ENCODE results near the gene HSPB6.
"Not testable (repeated sequence)": the region's sequence is repeated elsewhere in the genome, so short reads cannot be mapped to it uniquely, and the experiment has no call there.

The HSPB6 gene

GRCh38 chr19:35786299-35787160, 29.7 kb upstream of the HSPB6 start:
- DNase-seq (ENCODE audit: low read depth): no peak

GRCh38 chr19:35785339-35785627, 28.5 kb upstream of the HSPB6 start:
- no peak for DNase-seq (ENCODE audit: low read depth)

DNA sequence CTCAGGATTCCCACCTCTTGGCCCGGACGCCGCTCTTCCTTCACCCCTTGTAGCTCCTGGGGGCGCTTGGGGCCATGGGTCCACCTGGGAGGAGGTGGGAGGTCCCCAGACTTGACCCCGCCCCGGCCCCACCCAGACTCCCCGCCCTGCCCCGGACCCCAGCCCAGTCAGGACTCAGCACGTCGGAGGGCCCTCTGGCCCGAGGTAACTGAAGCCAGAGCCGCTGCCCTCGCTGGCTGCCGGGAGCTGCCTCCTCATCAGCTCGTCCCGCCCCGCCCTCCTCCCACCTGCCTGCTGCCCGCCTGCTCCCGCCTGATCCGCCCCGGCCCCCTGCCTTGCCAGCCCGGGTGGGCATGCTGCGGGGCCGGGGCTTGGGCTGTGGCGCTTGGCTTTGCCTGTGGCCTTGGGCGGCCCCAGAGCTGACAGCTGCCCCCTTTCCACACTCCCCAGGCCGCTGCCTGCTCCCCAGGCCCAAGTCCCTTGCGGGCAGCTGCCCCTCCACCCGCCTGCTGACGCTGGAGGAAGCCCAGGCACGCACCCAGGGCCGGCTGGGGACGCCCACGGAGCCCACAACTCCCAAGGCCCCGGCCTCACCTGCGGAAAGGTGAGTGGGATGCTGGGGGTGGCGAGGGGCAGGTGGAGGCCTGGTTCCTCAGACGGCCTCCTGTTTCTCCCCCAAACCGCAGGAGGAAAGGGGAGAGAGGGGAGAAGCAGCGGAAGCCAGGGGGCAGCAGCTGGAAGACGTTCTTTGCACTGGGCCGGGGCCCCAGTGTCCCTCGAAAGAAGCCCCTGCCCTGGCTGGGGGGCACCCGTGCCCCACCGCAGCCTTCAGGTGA, 27.9 kb upstream of the HSPB6 start:
- no peak for DNase-seq (ENCODE audit: low read depth)

GRCh38 chr19:35783469-35784434, 26.9 kb upstream of the HSPB6 start:
- no peak for DNase-seq (ENCODE audit: low read depth)

GRCh38 chr19:35782589-35782988, 25.8 kb upstream of the HSPB6 start:
- no peak for DNase-seq (ENCODE audit: low read depth)

GRCh38 chr19:35781650-35782049, 24.8 kb upstream of the HSPB6 start:
- no peak for DNase-seq (ENCODE audit: low read depth)

GRCh38 chr19:35780717-35781116, 23.9 kb upstream of the HSPB6 start:
- DNase-seq (ENCODE audit: low read depth): no peak

GRCh38 chr19:35780058-35780457, 23.2 kb upstream of the HSPB6 start:
- no peak for DNase-seq (ENCODE audit: low read depth)

- no peak for DNase-seq (ENCODE audit: low read depth)
These were observed 22.2 kb upstream of the HSPB6 start for GRCh38 chr19:35779033-35779432.

DNA sequence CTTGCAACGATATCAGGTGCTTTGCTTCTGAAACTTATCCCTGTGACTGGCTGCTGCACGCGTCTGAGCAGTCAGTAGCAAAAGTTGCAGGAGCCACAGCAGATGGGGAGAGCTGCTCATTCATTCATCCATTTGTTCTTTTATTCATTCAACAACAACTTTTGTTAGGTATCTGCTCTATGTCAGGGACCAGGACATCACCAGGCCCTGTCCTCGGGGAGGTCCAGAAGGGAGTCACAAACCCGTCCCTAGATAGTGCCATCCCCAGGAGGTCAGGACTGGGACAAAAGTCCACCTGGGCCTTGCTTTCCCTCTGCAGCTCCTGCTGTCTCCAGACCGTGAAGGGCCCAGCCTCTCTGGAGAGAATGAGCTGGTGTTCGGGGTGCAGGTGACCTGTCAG, 21.1 kb upstream of the HSPB6 start:
- no peak for DNase-seq (ENCODE audit: low read depth)

- no peak for DNase-seq (ENCODE audit: low read depth)
These were observed 20.4 kb upstream of the HSPB6 start for GRCh38 chr19:35777086-35777841.

DNA sequence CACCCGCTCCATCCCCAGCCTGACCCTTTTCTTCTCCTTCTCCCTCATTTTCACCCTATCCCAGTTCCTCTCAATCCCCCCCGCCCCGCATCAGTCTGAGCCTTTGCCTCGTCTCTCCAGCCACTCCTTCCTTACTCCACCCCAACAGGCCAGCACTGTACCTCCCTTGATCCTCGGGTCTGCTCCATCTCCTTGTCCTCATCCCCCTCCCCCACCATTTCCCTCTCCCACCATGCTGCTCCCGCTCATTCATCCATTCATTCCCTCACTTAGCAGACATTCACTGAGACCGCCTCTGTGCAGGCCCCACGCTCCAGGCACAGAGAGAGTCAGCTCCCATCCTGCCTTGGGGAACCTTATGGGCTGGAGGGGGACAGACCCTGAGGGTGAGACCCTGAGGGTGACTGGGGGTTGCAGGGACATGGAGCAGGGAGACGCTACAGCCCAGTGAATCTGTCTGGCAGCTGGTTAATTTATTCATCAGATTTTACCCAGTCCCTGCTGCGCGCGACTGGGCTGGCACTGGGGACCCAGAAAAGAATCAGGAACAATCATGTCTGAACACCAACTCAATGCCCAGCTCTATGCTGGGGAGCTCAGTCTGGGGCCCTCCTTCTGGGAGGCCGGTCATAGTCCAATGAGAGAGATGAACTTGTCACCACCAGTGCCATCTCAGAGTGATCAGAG, 19.4 kb upstream of the HSPB6 start:
- DNase-seq (ENCODE audit: low read depth): no peak

DNA sequence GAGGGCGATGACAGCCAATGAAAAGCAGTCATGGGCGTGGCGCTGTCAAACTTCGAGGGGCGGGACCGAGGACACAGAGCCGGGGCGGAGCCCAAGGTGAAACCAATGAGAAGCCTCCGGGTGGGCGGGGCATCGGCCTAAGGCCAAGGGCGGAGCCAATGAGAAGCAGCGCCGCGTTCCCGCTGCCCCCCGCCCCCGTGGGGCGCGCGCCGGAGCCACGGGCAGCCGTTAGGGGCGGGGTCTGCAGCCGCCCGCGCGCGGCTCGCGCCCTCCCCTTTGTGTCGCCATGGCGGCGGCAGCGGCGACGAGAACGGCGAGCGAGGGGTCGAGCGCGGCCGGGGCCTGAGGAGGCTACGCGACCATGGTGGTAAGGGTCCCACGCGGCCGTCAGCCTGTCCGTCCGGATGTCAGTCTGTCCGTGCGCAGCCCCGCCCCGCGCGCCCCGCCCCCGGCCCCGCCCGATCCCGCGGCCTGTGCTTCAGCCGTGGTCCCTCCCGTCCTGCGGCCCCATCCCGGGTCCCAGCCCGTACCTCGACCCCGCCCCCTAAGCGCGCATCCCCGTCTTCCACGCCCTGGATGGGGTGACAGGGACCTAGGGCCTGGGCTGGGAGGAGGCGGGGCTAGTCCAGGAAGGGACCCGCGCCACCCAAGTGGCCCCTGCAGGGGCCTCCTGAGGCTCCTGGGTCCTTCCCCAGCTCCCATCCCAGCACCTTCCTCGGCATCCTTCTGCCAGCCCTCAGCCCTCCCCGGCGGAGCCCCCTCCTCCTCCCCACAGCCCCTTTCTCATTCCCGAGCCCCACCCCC, 18.7 kb upstream of the HSPB6 start, which contains the start of gene ARHGAP33:
Gene ARHGAP33, plus strand, starts transcription at position 267 of the 804 bp plus-strand sequence. Its CDS starts 95 bp downstream, at position 362.
- peak; percentile 98 for DNase-seq (ENCODE audit: low read depth)

DNA sequence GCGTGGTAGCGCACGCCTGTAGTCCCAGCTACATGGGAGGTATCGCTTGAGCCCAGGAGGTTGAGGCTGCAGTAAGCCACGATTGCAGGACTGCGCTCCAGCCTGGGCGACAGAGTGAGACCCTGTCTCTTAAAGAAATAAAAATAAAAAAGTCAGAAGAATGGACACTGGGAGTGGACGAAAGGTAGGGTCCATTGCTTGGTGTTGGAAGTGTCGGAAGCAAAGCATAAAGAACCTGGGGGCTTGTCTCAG, 18.1 kb upstream of the HSPB6 start:
- no peak for DNase-seq (ENCODE audit: low read depth)

GRCh38 chr19:35774274-35775045, 17.6 kb upstream of the HSPB6 start:
- DNase-seq (ENCODE audit: low read depth): no peak

GRCh38 chr19:35773020-35773806, 16.4 kb upstream of the HSPB6 start:
- no peak for DNase-seq (ENCODE audit: low read depth)

- not testable (repeated sequence) for DNase-seq (ENCODE audit: low read depth)
These were observed 15.5 kb upstream of the HSPB6 start for GRCh38 chr19:35772362-35772761.

GRCh38 chr19:35768082-35768421, 11.2 kb upstream of the HSPB6 start:
- no peak for DNase-seq (ENCODE audit: low read depth)
